Measurements from ENCODE around the gene CERS1. TPM values are rescaled to one million over a fixed set of nuclear protein-coding genes. Genes with fewer than 3 reads are reported as not detected.
A peak's percentile ranks its signal among the peaks of the same experiment; 100 is the strongest.

CERS1 gene
- total RNA-seq, 1 donor from 2014 or later = not detected

- intact Hi-C loops (cut with DNase I) = no loop called here
- Histone ChIP-seq H3K36me3 (peaks cover 41% of the 10 kb centered on the region), H3K27me3 (ENCODE audit: low read depth) (peaks cover 26% of the 10 kb centered on the region), H3K4me3 (no peak overlapping the region), H3K4me1 (peaks cover 16% of the 10 kb centered on the region), H3K9me3 (no peaks in the 10 kb centered on the region), H3K27ac (no peak overlapping the region)
- DNase-seq (no peak), ATAC-seq (no peak)
- TF ChIP-seq, protein P1, sequence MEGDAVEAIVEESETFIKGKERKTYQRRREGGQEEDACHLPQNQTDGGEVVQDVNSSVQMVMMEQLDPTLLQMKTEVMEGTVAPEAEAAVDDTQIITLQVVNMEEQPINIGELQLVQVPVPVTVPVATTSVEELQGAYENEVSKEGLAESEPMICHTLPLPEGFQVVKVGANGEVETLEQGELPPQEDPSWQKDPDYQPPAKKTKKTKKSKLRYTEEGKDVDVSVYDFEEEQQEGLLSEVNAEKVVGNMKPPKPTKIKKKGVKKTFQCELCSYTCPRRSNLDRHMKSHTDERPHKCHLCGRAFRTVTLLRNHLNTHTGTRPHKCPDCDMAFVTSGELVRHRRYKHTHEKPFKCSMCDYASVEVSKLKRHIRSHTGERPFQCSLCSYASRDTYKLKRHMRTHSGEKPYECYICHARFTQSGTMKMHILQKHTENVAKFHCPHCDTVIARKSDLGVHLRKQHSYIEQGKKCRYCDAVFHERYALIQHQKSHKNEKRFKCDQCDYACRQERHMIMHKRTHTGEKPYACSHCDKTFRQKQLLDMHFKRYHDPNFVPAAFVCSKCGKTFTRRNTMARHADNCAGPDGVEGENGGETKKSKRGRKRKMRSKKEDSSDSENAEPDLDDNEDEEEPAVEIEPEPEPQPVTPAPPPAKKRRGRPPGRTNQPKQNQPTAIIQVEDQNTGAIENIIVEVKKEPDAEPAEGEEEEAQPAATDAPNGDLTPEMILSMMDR (IDR thresholded peaks at IDR 0.05) = no peak
Observed at GRCh38 chr19:18898607-18899408, 2.9 kb upstream of the CERS1 start.

GRCh38 chr19:18898081-18898606, 2.2 kb upstream of the CERS1 start:
- TF ChIP-seq, protein P1 (IDR thresholded peaks at IDR 0.05) = no peak
- DNase-seq (no peak), ATAC-seq (no peak)
- Histone ChIP-seq H3K36me3 (peaks cover 34% of the 10 kb centered on the region), H3K9me3 (no peaks in the 10 kb centered on the region), H3K4me3 (no peak overlapping the region), H3K27me3 (ENCODE audit: low read depth) (peaks cover 29% of the 10 kb centered on the region), H3K4me1 (peaks cover 16% of the 10 kb centered on the region), H3K27ac (no peak overlapping the region)
- intact Hi-C loops (cut with DNase I) = no loop called here

GRCh38 chr19:18897094-18898029, 1.4 kb upstream of the CERS1 start:
- H3K27me3 ChIP-seq (ENCODE audit: low read depth) = peaks cover 31% of the 10 kb centered on the region
- DNase-seq = no peak

DNA sequence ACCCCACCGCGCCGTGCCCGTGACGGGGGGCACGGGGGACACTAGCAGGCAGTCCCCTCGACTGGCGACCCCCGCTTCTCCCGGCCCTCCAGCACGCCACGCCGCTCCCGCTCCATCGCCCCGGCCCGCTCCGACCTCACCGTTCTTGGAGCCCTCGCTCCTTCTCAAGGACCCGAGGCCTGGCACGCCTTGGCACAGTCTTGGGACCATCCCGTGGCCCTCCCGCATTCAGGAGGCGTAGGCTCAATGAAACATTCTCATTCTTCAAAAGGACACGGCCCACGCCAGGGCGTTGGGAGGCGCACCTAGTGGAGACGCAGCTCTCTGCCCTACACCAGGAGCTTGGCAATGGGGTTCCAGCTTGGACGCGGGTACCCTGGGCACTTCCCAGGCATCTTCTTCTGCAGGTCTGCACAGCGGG, 473 bp upstream of the CERS1 start:
- Histone ChIP-seq H3K9me3 (no peaks in the 10 kb centered on the region), H3K4me1 (peaks cover 16% of the 10 kb centered on the region), H3K4me3 (no peak overlapping the region), H3K27ac (no peak overlapping the region), H3K36me3 (peaks cover 25% of the 10 kb centered on the region), H3K27me3 (ENCODE audit: low read depth) (peaks cover 31% of the 10 kb centered on the region)
- intact Hi-C loops (cut with DNase I) = no loop called here
- ATAC-seq (no peak), DNase-seq (no peak)
- TF ChIP-seq, protein P1 (IDR thresholded peaks at IDR 0.05) = no peak

More at GRCh38 chr19:18897094-18898029, 1.4 kb upstream of the CERS1 start:
- Histone ChIP-seq H3K27ac (no peak overlapping the region), H3K4me3 (no peak overlapping the region), H3K9me3 (no peaks in the 10 kb centered on the region), H3K36me3 (peaks cover 30% of the 10 kb centered on the region), H3K4me1 (peaks cover 16% of the 10 kb centered on the region)
- TF ChIP-seq, protein P1 (IDR thresholded peaks at IDR 0.05) = no peak
- intact Hi-C loops (cut with DNase I) = no loop called here
- no peak for ATAC-seq

DNA sequence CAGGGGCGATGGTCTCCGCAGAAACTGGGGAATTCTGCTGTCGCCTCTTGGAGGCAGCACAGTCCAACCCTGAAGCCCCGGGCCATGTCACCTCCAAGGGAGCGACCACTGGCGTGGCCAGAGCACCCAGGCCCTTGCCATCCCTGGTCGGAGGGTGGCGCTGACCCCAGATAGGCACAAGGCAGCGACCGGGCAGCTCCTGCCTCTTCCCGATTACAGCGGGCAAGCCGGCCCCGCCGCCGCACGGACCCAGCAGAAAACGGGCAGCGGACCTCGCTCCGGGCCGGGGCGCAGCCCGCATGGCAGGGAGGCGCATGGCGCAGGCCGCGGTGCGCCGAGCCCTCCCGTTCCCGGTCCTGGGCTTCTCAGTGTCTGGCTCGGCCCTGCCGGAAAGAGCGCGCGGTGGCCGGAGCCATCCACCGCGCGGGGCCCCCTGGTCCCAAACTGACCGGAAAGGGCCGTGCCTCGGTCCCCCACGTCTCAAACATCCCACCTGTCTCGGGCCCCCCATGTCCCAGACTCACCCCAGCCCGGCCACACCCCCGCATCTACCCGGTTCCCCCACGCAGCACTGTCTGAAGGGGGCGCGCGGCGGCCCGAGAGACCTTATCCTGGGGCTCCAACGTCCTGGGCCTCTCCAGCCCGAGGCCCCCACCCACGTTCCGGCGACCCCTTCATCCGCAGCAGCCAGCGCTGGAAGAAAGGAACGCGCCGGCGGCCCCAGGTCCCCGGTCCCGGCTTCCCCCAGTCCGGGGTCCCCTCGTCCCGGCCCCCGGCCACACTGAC, 727 bp downstream of the CERS1 start:
- Histone ChIP-seq H3K4me3 (peak overlapping the region; percentile 37), H3K4me1 (peaks cover 16% of the 10 kb centered on the region), H3K27ac (no peak overlapping the region), H3K36me3 (peaks cover 13% of the 10 kb centered on the region), H3K27me3 (ENCODE audit: low read depth) (peaks cover 31% of the 10 kb centered on the region), H3K9me3 (no peaks in the 10 kb centered on the region)
- intact Hi-C loops (cut with DNase I) = no loop called here
- DNase-seq (no peak), ATAC-seq (peak; percentile 38 to 45)
- TF ChIP-seq, protein P1 (IDR thresholded peaks at IDR 0.05) = peak; percentile 32
